HG02623 (cell line): ENCODE measurements around the gene GARIN1A.
"Not testable (repeated sequence)": the region's sequence is repeated elsewhere in the genome, so short reads cannot be mapped to it uniquely, and the experiment has no call there.

ENCODE experiments used
- ATAC-seq: cut with Tn5 transposase; IDR thresholded peaks from one replicate; pipeline ENCODE4 v1.9.1; 2021; ENCODE audit warnings: moderate library complexity; ENCODE audit not compliant: unreplicated experiment

GARIN1A gene

DNA sequence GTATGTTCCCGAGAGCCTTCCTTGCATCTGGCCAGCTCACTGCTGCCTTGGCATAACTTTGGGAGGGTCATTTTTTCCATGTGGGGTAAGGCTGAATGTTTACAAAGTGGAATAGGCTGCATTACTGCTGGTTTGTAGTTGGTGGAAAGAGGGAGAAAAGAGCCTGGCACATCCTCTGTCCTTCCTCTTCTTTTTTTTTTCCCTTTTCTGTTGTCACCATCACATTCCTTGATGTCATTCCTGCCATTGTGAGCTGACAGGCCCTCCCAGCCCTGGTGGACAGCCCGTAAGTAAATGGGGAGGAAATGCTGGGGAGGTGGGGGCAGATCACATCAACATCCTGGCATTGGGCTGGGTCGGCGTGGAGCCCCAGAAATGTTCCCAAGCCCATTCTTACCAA is at the start of gene GARIN1A:
Gene GARIN1A, plus strand, starts transcription at position 301 of the 400 bp plus-strand sequence. CDS start 106 bp downstream, outside the sequence.
- no peak for ATAC-seq

DNA sequence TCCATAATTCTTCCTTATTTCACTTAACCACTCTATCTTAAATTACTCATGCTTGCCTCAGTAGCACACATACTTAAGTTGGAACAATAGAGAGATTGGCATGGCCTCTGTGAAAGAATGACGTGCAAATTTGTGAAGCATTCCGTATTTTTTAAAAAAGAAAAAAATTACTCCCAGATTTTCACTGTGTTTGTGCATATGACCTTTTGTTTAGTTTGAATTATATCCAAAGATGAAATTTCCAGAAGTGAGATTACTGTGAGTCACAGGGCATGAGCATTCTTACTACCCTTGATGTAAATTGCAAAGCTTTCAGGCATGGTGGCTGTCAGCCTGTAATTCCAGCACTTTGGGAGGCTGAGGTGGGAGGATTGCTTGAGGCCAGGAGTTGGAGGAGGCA is 45.0 kb upstream of the GARIN1A start:
- ATAC-seq = not testable (repeated sequence)

DNA sequence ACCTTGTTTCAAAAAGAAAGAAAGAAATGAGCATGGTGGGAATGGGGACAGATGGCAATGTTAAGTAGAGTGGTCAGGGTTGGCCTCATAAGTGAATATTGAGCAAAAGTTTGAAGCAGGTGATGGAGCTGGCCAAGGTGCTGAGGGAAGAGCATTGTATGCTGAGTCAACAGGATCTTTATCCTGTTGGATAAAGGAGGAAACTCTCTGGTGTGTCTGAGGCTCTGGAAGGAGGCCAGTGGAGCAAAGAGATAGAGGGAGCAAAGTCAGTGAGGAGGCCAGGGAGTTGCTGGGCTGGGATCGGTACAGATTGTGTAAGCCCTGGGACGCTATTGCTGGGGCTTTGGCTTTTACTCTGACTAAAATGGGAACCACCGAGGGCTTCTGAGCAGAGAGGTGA is 38.2 kb upstream of the GARIN1A start:
- not testable (repeated sequence) for ATAC-seq

DNA sequence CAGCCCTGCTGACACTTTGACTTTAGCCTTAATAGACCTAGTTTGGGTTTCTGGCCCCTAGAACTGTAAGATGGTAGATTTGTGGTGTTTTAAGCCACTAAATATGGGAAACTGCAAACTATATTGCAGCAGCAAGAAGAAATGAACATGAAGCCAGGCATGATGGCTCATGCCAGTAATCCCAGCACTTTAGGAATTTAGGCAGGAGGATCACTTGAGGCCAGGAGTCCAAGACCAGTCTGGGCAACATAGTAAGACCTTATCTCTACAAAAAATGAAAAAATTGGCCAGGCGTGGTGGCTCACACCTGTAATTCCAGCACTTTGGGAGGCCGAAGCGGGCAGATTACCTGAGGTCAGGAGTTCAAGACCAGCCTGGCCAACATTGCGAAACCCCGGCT is 26.9 kb upstream of the GARIN1A start:
- not testable (repeated sequence) for ATAC-seq

DNA sequence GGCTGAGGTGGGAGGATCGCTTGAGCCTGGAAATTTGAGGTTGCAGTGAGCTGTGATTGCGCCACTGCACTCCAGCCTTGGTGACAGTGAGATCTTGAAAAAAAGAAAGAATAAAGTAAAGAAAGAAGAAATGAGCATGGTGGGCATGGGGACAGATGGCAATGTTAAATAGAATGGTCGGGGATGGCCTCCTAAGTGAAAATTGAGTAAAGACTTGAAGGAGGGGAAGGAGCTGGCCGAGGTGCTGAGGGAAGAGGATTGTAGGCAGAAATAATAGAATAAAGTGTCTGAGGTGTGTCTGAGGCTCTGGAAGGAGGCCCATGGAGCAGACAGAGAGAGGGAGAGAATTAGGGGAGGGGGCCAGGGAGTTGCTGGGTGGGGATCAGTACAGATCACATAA is 26.2 kb upstream of the GARIN1A start:
- not testable (repeated sequence) for ATAC-seq

DNA sequence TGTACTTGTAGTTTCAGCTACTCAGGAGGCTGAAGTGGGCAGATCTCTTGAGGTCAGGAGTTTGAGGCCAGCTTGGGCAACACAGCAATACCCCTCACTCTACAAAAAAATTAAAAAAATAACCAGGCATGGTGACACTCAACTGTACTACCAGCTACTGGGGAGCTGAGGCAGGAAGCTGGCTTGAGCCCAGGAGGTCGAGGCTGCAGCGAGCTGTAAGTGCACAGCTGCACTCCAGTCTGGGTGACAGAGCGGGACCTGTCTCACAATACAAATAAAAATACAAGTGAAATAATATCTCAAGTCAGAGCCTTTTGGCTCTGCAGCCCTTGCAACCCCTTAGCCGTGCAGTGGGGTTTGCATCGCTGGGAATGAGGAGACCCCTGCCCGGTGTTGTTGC is 25.2 kb upstream of the GARIN1A start:
- ATAC-seq = not testable (repeated sequence)

DNA sequence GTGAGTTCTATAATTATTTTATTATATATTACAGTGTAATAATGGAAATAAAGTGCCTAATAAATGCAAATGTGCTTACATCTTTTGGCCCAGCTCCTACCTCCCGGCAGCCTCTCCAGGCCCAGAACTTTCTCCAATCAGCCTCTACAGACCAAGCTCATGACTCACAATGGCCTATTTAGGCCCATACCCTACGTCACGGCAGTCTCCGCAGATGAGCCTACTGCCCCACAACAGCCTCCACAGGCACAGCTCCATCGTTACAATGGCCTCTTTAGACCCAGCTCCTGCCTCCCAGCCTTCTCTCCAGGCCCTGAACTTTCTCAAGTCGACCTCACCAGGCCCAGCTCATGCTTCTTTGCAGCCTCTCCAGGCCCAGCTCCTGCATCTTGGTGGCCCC is 21.0 kb upstream of the GARIN1A start:
- ATAC-seq = not testable (repeated sequence)

DNA sequence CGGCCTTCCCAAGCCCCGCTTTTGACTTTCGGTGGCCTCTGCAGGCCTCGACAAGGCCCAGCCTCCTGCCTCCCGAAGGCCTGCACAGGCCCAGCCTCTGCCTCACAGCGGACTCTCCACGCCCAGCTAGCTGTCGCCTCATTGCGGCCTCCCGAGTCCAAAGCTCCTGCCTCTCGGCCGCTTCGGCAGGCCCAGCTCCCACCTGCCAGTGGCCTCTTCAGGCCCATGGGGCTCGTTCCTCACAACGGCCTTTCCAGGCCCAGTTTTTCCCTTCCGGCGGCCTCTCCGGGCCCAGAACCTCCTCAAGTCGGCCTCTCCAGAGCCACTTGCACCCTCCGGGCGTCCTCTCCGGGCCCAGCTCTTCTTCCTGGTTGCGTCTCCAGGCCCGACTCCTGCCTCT is 19.5 kb upstream of the GARIN1A start:
- not testable (repeated sequence) for ATAC-seq

DNA sequence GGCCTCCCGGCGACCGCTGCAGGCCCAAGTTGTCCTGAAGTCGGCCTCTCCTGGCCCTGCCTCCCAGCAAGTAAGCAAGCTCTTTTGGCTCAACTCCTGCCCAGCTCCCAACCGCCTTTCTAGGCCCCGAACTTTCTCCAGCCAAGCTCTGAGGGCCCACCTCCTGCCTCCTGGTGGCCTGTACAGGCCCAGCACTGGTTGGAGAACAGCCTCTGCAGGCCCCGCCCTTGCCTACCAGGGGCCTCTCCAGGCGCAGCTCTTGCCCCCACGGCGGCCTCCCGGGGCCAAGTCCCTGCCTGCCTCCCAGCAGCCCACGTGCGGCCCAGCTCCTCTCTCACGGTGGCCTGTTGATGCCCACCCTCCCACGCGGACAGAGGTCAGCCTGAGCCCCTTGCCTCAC is 18.9 kb upstream of the GARIN1A start:
- ATAC-seq = not testable (repeated sequence)

DNA sequence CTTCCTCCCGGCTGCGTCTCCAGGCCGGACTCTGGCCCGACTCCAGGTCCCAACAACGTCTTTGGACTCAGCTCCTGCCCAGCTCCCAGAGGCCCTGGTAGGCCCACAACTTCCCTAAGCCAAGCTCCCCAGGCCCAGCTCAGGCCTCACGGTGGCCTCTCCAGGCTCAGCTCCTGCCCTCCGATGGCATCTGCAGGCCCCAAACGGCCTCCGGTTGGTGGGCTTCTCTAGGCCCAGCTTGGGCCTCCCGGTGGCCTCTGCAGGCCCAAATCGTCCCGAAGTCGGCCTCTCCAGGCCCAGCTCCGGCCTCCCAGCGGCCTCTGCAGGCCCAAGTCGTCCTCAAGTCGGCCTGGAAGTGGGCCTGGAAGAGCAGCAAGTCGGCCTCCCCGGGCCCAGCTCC is 18.0 kb upstream of the GARIN1A start:
- ATAC-seq = not testable (repeated sequence)

DNA sequence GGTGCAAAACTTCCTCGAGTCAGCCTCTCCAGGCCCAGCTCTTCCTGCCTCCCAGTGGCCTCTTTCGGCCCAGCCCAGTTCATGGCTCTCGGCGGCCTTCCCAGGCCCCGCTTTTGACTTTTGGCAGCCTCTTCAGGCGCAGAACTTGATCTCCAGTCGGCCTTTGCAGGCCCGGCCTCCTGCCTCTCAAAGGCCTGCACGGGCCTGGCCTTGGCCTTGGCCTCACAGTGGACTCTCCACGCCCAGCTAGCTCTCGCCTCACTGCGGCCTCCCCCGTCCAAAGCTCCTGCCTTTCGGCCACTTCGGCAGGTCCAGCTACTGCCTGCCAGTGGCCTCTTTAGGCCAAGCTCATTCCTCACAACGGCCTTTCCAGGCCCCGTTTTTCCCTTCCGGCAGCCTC is 17.6 kb upstream of the GARIN1A start:
- not testable (repeated sequence) for ATAC-seq

DNA sequence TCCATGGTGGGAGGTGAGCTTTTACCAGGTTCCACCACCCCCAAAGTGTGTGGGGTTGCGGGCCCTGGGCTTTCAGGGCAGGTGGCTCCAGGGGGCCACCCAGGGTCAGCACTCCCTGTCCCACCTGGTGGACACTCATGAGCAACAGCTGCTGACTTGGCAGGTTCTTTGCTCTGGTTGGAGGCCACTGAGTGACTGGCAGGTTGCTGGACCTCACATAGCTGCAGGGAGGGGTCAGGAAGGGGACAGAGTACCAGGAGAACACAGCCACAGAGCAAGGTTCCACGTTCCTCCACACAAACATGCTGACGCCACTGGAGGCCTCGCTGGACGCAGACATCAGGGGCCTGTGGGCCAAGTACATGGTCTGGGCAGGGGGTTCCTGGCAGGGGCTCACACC is 13.7 kb upstream of the GARIN1A start:
- not testable (repeated sequence) for ATAC-seq

DNA sequence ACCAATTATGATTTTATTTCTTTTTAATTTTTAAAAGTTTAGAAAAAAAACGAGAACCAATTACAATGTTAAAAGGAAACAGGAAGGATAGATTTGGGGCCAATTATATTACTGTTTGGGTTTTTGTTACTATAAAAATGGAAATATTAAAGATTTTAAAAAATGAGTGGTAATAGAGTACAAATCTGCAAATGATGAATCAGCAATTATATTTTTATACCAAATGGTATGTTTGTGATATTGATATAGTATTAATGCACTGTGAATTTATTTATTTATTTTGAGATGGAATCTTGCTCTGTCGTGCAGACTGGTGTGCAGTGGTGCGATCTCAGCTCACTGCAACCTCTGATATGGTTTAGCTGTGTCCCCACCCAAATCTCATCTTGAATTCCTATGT is 11.5 kb upstream of the GARIN1A start:
- no peak for ATAC-seq

DNA sequence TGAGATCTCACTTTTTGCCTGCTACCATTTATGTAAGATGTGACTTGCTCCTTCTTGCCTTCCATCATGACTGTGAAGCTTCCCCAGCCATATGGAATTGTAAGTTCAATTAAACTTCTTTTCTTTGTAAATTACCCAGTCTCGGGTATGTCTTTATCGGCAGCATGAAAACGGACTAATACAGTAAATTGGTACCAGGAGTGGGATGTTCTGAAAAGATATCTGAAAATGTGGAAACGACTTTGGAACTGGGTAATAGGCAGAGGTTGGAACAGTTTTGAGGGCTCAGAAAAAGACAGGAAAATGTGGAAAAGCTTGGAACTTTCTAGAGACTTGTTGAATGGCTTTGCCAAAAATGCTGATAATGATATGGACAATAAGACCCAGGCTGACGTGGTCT is 10.6 kb upstream of the GARIN1A start:
- no peak for ATAC-seq

DNA sequence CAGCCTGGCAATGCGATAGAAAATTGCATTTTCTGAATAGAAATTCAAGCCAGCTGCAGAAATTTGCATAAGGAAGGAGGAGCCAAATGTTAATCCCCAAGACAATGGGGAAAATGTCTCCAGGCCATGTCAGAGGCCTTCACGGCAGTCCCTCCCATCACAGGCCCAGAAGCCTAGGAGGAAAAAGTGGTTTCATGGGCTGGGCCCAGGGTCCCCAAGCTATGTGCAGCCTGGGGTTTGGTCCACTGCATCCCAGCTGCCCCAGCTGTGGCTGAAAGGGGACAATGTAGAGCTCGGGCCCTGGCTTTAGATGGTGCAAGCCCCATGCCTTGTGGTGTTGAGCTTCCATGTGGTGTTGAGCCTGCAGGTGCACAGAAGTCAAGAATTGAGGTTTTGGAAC is 10.0 kb upstream of the GARIN1A start:
- ATAC-seq = no peak

DNA sequence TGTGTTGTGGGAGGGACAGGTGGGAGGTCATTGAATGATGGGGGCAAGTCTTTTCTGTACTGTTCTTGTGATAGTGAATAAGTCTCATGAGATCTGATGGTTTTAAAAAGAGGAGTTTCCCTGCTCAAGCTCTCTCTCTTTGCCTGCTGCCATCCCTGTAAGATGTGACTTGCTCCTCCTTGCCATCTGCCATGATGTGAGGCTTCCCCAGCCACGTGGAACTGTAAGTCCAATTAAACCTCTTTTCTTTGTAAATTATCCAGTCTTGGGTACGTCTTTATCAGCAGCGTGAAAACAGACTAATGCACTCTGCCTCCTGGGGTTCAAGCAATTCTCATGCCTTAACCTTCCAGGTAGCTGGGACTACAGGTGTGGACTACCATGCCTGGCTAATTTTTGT is 8.9 kb upstream of the GARIN1A start:
- not testable (repeated sequence) for ATAC-seq

DNA sequence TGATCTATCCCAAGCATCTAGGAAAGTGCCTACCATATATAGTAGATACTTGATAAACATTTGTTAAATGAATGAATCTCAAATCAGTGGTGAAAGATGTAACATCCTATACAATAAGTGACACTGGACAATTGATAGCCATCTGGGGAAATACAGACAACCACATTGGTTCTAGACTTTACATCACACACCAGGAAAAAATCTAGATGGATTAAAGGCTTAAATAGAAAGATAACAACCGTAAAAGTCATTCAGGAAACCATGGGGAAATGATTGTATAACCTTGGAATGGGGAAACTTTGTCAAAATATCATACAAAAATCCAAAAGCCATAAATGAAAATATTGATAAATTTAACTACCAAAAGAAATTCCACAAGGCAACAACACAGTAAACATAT is 7.0 kb upstream of the GARIN1A start:
- ATAC-seq = no peak

DNA sequence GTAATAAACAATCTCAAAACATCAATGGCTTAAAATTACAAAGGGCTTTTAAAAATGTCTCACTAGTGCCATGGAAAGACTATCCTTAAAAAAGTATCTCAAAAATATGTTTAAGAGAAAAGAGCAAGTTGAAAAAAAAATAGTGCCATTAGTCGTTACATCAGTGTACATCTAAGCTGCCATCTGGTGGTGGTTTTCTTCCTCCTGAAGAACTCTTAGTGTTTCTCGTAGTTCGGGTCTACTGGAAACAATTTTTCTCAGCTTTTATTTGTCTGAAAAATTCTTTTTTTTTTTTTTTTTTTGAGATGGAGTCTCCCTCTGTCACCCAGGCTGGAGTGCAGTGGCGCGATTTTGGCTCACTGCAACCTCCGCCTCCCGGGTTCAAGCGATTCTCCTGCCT is 5.9 kb upstream of the GARIN1A start:
- ATAC-seq = no peak

DNA sequence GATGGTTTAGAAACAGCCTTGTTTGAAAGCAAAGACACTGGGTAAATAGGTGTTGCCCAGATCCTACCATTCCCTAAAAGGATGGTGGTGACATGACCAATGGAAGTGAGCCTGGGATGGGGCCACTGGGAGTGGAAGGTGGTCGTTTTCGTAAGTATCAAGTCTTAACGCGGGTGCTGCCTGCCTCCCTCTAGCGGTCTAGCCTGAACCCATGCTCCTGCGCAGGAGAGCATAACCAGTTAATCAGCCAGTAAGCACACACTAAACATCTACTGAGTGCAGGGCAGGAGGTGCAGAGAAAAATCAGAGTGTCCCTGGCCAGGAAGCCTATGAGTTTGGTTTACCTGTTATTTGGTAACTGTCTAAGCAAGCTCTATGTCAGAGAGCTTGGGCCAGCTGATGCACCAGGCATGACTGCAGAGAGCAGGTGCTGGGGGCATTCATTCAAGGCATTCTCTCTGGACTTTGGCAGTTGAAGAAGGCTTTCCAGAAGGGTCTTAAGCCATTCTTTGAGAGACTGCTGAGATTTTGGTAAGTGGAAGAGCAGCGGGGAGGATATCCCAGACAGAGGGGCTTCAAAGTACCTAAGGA is 930 bp downstream of the GARIN1A start:
- ATAC-seq = no peak

DNA sequence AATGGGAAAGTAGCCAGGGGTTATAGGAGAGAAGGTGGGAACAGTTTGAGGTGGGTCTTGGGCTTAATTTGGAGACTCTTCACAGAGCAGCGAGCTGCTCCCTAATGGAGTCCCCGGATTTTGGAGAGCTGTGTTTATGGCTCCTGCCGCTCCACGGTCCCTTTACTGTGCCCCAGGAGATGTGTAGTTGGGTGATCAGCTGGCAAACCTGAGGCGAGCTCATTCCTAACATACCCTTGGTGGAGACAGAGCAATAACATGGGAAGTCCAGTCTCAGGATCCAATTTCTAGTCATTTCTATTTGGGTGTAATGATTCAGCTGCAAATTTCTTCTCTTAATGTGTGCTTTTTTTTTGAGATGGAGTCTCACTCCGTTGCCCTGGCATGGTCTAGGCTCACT is 1.5 kb downstream of the GARIN1A start:
- ATAC-seq = no peak

DNA sequence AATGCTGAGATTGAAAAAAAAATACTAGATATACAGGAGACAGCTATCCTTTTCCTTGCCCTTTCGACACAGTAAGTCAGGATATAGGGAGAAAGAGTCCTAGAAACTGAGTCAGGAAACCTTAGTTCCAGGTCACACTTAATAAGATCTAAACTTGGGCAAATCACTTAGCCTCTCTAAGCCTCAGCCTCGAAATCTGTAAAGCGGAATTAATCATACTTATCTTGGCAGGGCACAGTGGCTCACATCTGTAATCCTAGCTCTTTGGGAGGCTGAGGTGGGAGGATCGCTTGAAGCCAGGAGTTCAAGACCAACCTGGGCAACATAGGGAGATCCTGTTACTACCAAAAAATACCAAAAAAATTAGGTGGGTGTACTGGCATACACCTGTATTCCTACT is 4.6 kb downstream of the GARIN1A start:
- ATAC-seq = no peak

DNA sequence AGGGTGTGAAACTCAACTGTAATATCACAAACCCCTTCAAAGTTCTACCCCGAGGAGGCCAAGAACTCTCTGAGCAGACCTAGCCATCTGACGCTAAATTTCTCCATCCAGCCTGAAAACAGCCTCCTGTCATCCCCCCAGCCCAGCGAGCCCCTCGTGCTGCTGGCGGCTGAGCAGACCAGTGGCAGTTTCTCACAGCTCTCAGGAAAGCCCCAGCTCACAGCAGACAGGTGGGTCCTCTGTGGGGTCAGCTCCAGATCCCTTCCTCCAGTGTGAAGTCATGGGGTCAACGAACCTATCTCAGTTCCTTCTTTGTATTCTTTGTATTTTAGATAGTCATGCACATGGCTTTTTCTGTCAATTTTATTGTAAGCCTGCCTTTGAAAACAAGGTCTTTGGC is 7.8 kb downstream of the GARIN1A start:
- no peak for ATAC-seq

DNA sequence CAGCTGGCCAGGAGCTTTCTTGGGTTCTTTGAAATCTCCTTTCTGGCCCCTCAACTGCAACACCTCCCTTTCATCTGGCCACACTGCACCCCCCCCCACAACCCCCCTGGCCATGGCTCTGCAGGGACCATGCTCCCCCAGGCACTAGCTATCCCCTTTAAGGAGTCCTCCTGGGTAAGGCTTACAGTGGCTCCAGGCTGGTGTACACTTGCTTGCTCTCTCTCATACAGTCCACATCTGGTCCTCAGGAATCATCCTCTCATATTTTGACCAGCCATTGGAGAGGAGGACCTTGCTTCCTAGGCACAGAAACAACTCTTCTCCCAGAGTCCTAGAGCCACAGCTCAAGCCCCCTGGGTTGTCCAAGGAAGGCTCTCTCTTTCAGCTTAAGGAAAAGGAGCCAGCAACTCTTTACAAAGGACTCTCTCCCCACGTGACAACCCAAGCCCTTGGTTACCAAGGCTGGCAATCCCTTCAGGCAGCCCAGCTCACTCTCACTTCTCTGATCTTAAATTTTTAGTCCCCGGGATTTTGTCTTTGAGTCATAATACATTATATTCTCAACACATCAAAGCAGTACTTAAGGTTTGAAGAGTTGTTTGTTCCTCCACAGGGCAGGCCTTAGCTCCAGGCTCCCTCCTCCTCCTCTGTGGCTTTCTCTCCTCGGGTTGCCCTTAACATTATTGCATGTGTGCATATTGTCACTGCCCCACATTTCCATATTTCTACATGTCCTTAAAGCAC is 9.9 kb downstream of the GARIN1A start:
- no peak for ATAC-seq
